CD4-positive, alpha-beta T cell treated with Interleukin-1 beta for 1 hour (primary cell): Measurements from ENCODE around the gene PDGFRA.

Experiments
- DNase-seq, 2 donors: peaks; one replicate each; pipeline ENCODE4 v3.0.0-alpha.2; 2020 to 2022

PDGFRA gene

GRCh38 chr4:54228961-54229501 lies at the start of gene PDGFRA:
Gene PDGFRA, plus strand, starts transcription at chr4:54229293. Its CDS starts 29,476 bp downstream, at chr4:54258769.
- no peak for DNase-seq

GRCh38 chr4:54184581-54184980 lies 44.5 kb upstream of the PDGFRA start:
- no peak for DNase-seq

- DNase-seq: no peak
Observed at GRCh38 chr4:54185044-54185780, 43.9 kb upstream of the PDGFRA start.

GRCh38 chr4:54185866-54186265 lies 43.2 kb upstream of the PDGFRA start:
- DNase-seq: no peak

GRCh38 chr4:54186371-54186770 lies 42.7 kb upstream of the PDGFRA start:
- DNase-seq: no peak

GRCh38 chr4:54187148-54187547 lies 41.9 kb upstream of the PDGFRA start:
- no peak for DNase-seq

- DNase-seq: no peak
Observed at GRCh38 chr4:54189140-54189539, 40.0 kb upstream of the PDGFRA start.

- no peak for DNase-seq
Observed at GRCh38 chr4:54192811-54193210, 36.3 kb upstream of the PDGFRA start.

GRCh38 chr4:54197926-54198325 lies 31.2 kb upstream of the PDGFRA start:
- DNase-seq: no peak

GRCh38 chr4:54199919-54200318 lies 29.2 kb upstream of the PDGFRA start:
- DNase-seq: no peak

- DNase-seq: no peak
Observed at GRCh38 chr4:54209617-54210016, 19.5 kb upstream of the PDGFRA start.

GRCh38 chr4:54213001-54213400 lies 16.1 kb upstream of the PDGFRA start:
- DNase-seq: no peak

GRCh38 chr4:54213761-54214160 lies 15.3 kb upstream of the PDGFRA start:
- no peak for DNase-seq

- DNase-seq: no peak
Observed at GRCh38 chr4:54215379-54216077, 13.6 kb upstream of the PDGFRA start.

GRCh38 chr4:54217642-54218495 lies 11.2 kb upstream of the PDGFRA start:
- peak; percentile 56 to 64 for DNase-seq

- no peak for DNase-seq
Observed at GRCh38 chr4:54218736-54219135, 10.4 kb upstream of the PDGFRA start.

- no peak for DNase-seq
Observed at GRCh38 chr4:54224996-54225597, 4.0 kb upstream of the PDGFRA start.

- DNase-seq: no peak
Observed at GRCh38 chr4:54225598-54226403, 3.3 kb upstream of the PDGFRA start.

- no peak for DNase-seq
Observed at GRCh38 chr4:54226404-54227255, 2.5 kb upstream of the PDGFRA start.

GRCh38 chr4:54227256-54228055 lies 1.6 kb upstream of the PDGFRA start:
- no peak for DNase-seq
